CD14-positive monocyte (primary cell): ENCODE measurements around the gene PDE9A. TPM values are rescaled to one million over a fixed set of nuclear protein-coding genes. Genes with fewer than 3 reads are reported as not detected.

Experiments
- DNase-seq, 3 donors: peaks; one replicate each; pipeline ENCODE4 v3.0.0-alpha.2; 2011 to 2022
- H2AFZ ChIP-seq: 2 replicates; pipeline ENCODE4 v1.6.0; 2012; ENCODE audit warnings: mild to moderate bottlenecking, low read depth, low read length, inconsistent platforms; ENCODE audit not compliant: insufficient read depth, poor library complexity, severe bottlenecking
- H3K27ac ChIP-seq, 2 donors: 1 replicate in 1 of 2; 2 replicates in 1 of 2; pipeline ENCODE4 v1.5.1; 2012 to 2013; ENCODE audit warnings: low read length in 2 of 2, control low read depth in 1 of 2, inconsistent platforms in 1 of 2, low read depth in 1 of 2, mild to moderate bottlenecking in 1 of 2
- H3K27me3 ChIP-seq, 2 donors: one replicate each; pipeline versions ENCODE4 v1.6.0 to v1.6.1; 2011 to 2013; ENCODE audit warnings: low read length in 2 of 2; ENCODE audit not compliant: control insufficient read depth in 2 of 2, insufficient read depth in 2 of 2
- H3K36me3 ChIP-seq, 2 donors: replicated peaks in 1 of 2; 1 replicate in 1 of 2; 2 replicates in 1 of 2; pipeline versions ENCODE4 v1.5.1 to v1.6.1; 2012 to 2013; ENCODE audit warnings: low read length in 2 of 2, control low read depth in 1 of 2, inconsistent platforms in 1 of 2, mild to moderate bottlenecking in 1 of 2; ENCODE audit not compliant: insufficient read depth in 2 of 2, control insufficient read depth in 1 of 2
- H3K4me1 ChIP-seq, 2 donors: 1 replicate in 1 of 2; 2 replicates in 1 of 2; pipeline versions ENCODE4 v1.5.1 to v1.6.1; 2012 to 2013; ENCODE audit warnings: low read length in 2 of 2, control low read depth in 1 of 2, inconsistent platforms in 1 of 2, mild to moderate bottlenecking in 1 of 2, moderate library complexity in 1 of 2; ENCODE audit not compliant: insufficient read depth in 2 of 2, control insufficient read depth in 1 of 2
- H3K4me2 ChIP-seq: replicated peaks from 2 replicates; pipeline ENCODE3; 2012; ENCODE audit warnings: low read length, moderate library complexity, mild to moderate bottlenecking; ENCODE audit not compliant: poor library complexity, severe bottlenecking; ENCODE audit errors: extremely low read depth
- H3K4me3 ChIP-seq, 3 experiments: fragments of 200-600 bp in 1 of 3; sonication (generic) in 1 of 3; replicated peaks in 1 of 3; 1 replicate in 2 of 3; 2 replicates in 1 of 3; pipeline ENCODE4 v1.5.1; 2011 to 2013; ENCODE audit warnings: low read length in 3 of 3, mild to moderate bottlenecking in 3 of 3, control low read depth in 2 of 3, low read depth in 2 of 3, inconsistent platforms in 1 of 3, moderate library complexity in 1 of 3
- H3K79me2 ChIP-seq: 2 replicates; pipeline ENCODE4 v1.6.0; 2012; ENCODE audit warnings: mild to moderate bottlenecking, control low read depth, inconsistent platforms, low read length, moderate library complexity; ENCODE audit not compliant: insufficient read depth
- H3K9ac ChIP-seq: 2 replicates; pipeline ENCODE4 v1.6.0; 2017; ENCODE audit warnings: low read length, mild to moderate bottlenecking; ENCODE audit not compliant: insufficient read depth, poor library complexity, severe bottlenecking
- H3K9me3 ChIP-seq, 2 donors: replicated peaks in 1 of 2; 1 replicate in 1 of 2; 2 replicates in 1 of 2; pipeline versions ENCODE4 v1.5.1 to v1.6.1; 2012 to 2013; ENCODE audit warnings: low read length in 2 of 2, control low read depth in 1 of 2; ENCODE audit not compliant: control insufficient read depth in 1 of 2, insufficient read depth in 1 of 2
- H4K20me1 ChIP-seq: 2 replicates; pipeline ENCODE4 v1.6.0; 2012; ENCODE audit warnings: mild to moderate bottlenecking, low read length, control low read depth, moderate library complexity; ENCODE audit not compliant: insufficient read depth
- H3K27ac Mint-ChIP-seq, 7 donors: one replicate each; pipeline ENCODE4 v1.8.0; 2020; ENCODE audit warnings: mild to moderate bottlenecking in 7 of 7, mixed read lengths in 7 of 7, moderate library complexity in 6 of 7, inconsistent platforms in 2 of 7
- H3K27me3 Mint-ChIP-seq, 3 donors: one replicate each; pipeline ENCODE4 v1.8.0; 2021 to 2022; ENCODE audit warnings: low read depth in 3 of 3, mild to moderate bottlenecking in 3 of 3, mixed read lengths in 3 of 3, moderate library complexity in 3 of 3, inconsistent platforms in 1 of 3
- H3K36me3 Mint-ChIP-seq, 2 donors: one replicate each; pipeline ENCODE4 v1.8.0; 2020; ENCODE audit warnings: mixed read lengths in 2 of 2, inconsistent platforms in 1 of 2, mild to moderate bottlenecking in 1 of 2
- H3K4me1 Mint-ChIP-seq: one replicate; pipeline ENCODE4 v1.8.0; 2020; ENCODE audit warnings: mild to moderate bottlenecking, mixed read lengths
- H3K4me3 Mint-ChIP-seq, 2 donors: one replicate each; pipeline ENCODE4 v1.8.0; 2020; ENCODE audit warnings: mild to moderate bottlenecking in 2 of 2, mixed read lengths in 2 of 2, moderate library complexity in 1 of 2
- H3K9me3 Mint-ChIP-seq, 7 donors: one replicate each; pipeline ENCODE4 v1.8.0; 2020 to 2022; ENCODE audit warnings: mixed read lengths in 7 of 7, mild to moderate bottlenecking in 6 of 7, moderate library complexity in 6 of 7, inconsistent platforms in 2 of 7
- CTCF ChIP-seq: fragments of 200-600 bp; IDR thresholded peaks from one replicate; pipeline ENCODE4 v1.8.0; 2022; ENCODE audit warnings: antibody characterized with exemption, mild to moderate bottlenecking
- WGBS: methylation state at CpG from one replicate; pipeline ENCODE4 v1.1.5; 2013; ENCODE audit warnings: missing lambda C conversion rate; ENCODE audit not compliant: insufficient coverage; 5-methylcytosine and 5-hydroxymethylcytosine counted together
- intact Hi-C, 2 donors: fragments of 100-400 bp; cut with micrococcal nuclease; formaldehyde crosslinking; loops; one replicate each; pipeline versions ENCODE4 v1.15.0 to v1.15.1; 2023
- polyA plus RNA-seq, 3 donors: library from polyadenylated mRNA; depleted of rRNA in 1 of 3; unstranded in 2 of 3; stranded (reverse) in 1 of 3; fragments of 300-500 nt in 2 of 3; fragments of >200 nt in 1 of 3; fragmentation: Illumina TruSeq in 2 of 3; gene quantifications; 1 replicate in 2 of 3; 2 replicates in 1 of 3; pipeline ENCODE4 v1.2.3, GENCODE V29; 2012 to 2021

PDE9A gene
- polyA plus RNA-seq, 3 donors = 0.05 to 0.52 TPM; not detected in 1

GRCh38 chr21:42735061-42735460 is 81.6 kb downstream of the PDE9A start:
- peaks cover 65% of the 10 kb centered on the region for H3K4me1 Mint-ChIP-seq

GRCh38 chr21:42735944-42736343 is 82.5 kb downstream of the PDE9A start:
- Histone ChIP-seq H3K79me2 (no peaks in the 10 kb centered on the region), H3K9me3 (no peaks in the 10 kb centered on the region), H4K20me1 (no peaks in the 10 kb centered on the region), H2AFZ (no peak overlapping the region), H3K4me2 (no peak overlapping the region), H3K9ac (no peak overlapping the region), H3K4me3 (no peak overlapping the region), H3K4me1 (peaks cover 56 to 65% of the 10 kb centered on the region in 2 donors), H3K36me3 (no peaks in the 10 kb centered on the region), H3K27ac (peak overlapping the region in 1 of 2 donors; percentile 96), H3K27me3 (no peaks in the 10 kb centered on the region)
- 80% methylated on average over 7 of the region's 10 CpGs for WGBS
- Mint-ChIP-seq H3K4me1 (peaks cover 65% of the 10 kb centered on the region), H3K4me3 (no peak overlapping the region), H3K27ac (peak overlapping the region in 4 of 7 donors; percentile 19 to 94 (median 82)), H3K27me3 (peaks cover 0 to 4% (median 0%) of the 10 kb centered on the region in 3 donors), H3K9me3 (no peaks in the 10 kb centered on the region), H3K36me3 (peaks cover 0 to 3% of the 10 kb centered on the region in 2 donors)
- intact Hi-C loops = no loop called here
- no peak for TF ChIP-seq CTCF
- no peak for DNase-seq

More at GRCh38 chr21:42735061-42735460, 81.6 kb downstream of the PDE9A start:
- no peaks in the 10 kb centered on the region for H4K20me1 ChIP-seq
- peaks cover 56 to 65% of the 10 kb centered on the region in 2 donors for H3K4me1 ChIP-seq
- Mint-ChIP-seq H3K36me3 (peaks cover 0 to 3% of the 10 kb centered on the region in 2 donors), H3K9me3 (no peaks in the 10 kb centered on the region), H3K27me3 (peaks cover 0 to 4% (median 3%) of the 10 kb centered on the region in 3 donors), H3K27ac (peak overlapping the region; percentile 84 to 95 (median 94)), H3K4me3 (peak overlapping the region in 1 of 2 donors; percentile 66)
- H3K9me3 ChIP-seq = no peaks in the 10 kb centered on the region
- WGBS = 88% methylated on average over 8 of the region's 8 CpGs
- H3K27ac ChIP-seq = peak overlapping the region; percentile 34 to 96
- H3K79me2 ChIP-seq = no peaks in the 10 kb centered on the region
- H3K27me3 ChIP-seq = no peaks in the 10 kb centered on the region
- intact Hi-C loops = no loop called here
- peak overlapping the region in 1 of 3 experiments; percentile 57 for H3K4me3 ChIP-seq
- TF ChIP-seq CTCF = no peak
- H3K4me2 ChIP-seq = peak overlapping the region; percentile 70
- peak overlapping the region; percentile 74 for H2AFZ ChIP-seq
- H3K36me3 ChIP-seq = no peaks in the 10 kb centered on the region
- DNase-seq = no peak
- H3K9ac ChIP-seq = peak overlapping the region; percentile 54
